Esophagus (tissue), 2 donors: ENCODE measurements around the gene PIP5K1C. TPM values are rescaled to one million over a fixed set of nuclear protein-coding genes. Genes with fewer than 3 reads are reported as not detected.

Source experiments
- H3K27ac ChIP-seq, 2 donors: one replicate each; pipeline ENCODE4 v1.5.1; 2013; ENCODE audit warnings: low read depth in 2 of 2, mild to moderate bottlenecking in 2 of 2, inconsistent platforms in 1 of 2, low read length in 1 of 2, moderate library complexity in 1 of 2
- H3K27me3 ChIP-seq, 2 donors: one replicate each; pipeline ENCODE4 v1.6.1; 2013; ENCODE audit warnings: low read length in 2 of 2, control low read depth in 1 of 2, mild to moderate bottlenecking in 1 of 2; ENCODE audit not compliant: insufficient read depth in 2 of 2, control insufficient read depth in 1 of 2
- H3K36me3 ChIP-seq, 2 donors: one replicate each; pipeline ENCODE4 v1.6.1; 2013; ENCODE audit warnings: low read length in 1 of 2; ENCODE audit not compliant: control insufficient read depth in 2 of 2, insufficient read depth in 2 of 2
- H3K4me1 ChIP-seq, 2 donors: one replicate each; pipeline ENCODE4 v1.6.1; 2013; ENCODE audit warnings: low read length in 1 of 2; ENCODE audit not compliant: control insufficient read depth in 2 of 2, insufficient read depth in 2 of 2
- H3K4me3 ChIP-seq, 2 donors: one replicate each; pipeline ENCODE4 v1.5.1; 2013; ENCODE audit warnings: low read length in 2 of 2, mild to moderate bottlenecking in 2 of 2, low read depth in 1 of 2, moderate library complexity in 1 of 2
- H3K9me3 ChIP-seq, 2 donors: one replicate each; pipeline ENCODE4 v1.6.1; 2013; ENCODE audit warnings: mild to moderate bottlenecking in 2 of 2, low read depth in 1 of 2, low read length in 1 of 2, moderate library complexity in 1 of 2; ENCODE audit not compliant: control insufficient read depth in 2 of 2, insufficient read depth in 1 of 2
- WGBS, 2 donors: extraction: QIAGEN DNeasy Blood & Tissue Kit; methylation state at CpG; one replicate each; pipeline ENCODE4 v1.1.7; 2013; 5-methylcytosine and 5-hydroxymethylcytosine counted together
- polyA plus RNA-seq, 2 donors: library from polyadenylated mRNA; stranded (reverse); fragments of 200-250 nt; gene quantifications; one replicate each; pipeline ENCODE4 v1.2.3, GENCODE V29; 2013
- donor health status: healthy with polysubstance abuse.
- donor health status: Bipolar disorder and iron deficiency.

The PIP5K1C gene
- polyA plus RNA-seq, 2 donors = 10.4 to 18.1 TPM

- Histone ChIP-seq H3K4me3 (no peak overlapping the region), H3K9me3 (no peaks in the 10 kb centered on the region), H3K36me3 (peaks cover 0 to 24% of the 10 kb centered on the region in 2 donors), H3K27me3 (no peaks in the 10 kb centered on the region), H3K4me1 (peaks cover 8 to 10% of the 10 kb centered on the region in 2 donors), H3K27ac (peak overlapping the region in 1 of 2 donors; percentile 53)
- WGBS, 2 donors = 57 to 63% methylated on average over 3 of the region's 3 CpGs
Measured at GRCh38 chr19:3608079-3608641, 92.1 kb downstream of the PIP5K1C start.

- Histone ChIP-seq H3K36me3 (peaks cover 0 to 20% of the 10 kb centered on the region in 2 donors), H3K27me3 (no peaks in the 10 kb centered on the region), H3K27ac (peak overlapping the region; percentile 53 to 57), H3K4me1 (peaks cover 8 to 10% of the 10 kb centered on the region in 2 donors), H3K9me3 (no peaks in the 10 kb centered on the region), H3K4me3 (peak overlapping the region in 1 of 2 donors; percentile 38)
- 24 to 33% methylated on average over 22 of the region's 22 CpGs for WGBS, 2 donors
Measured at GRCh38 chr19:3607303-3608078, 92.8 kb downstream of the PIP5K1C start.

- H3K36me3 ChIP-seq = peaks cover 0 to 12% of the 10 kb centered on the region in 2 donors
- H3K27me3 ChIP-seq = no peaks in the 10 kb centered on the region
- peak within 1 kb of the TSS; percentile 38 to 43 for H3K4me3 ChIP-seq
- peaks cover 8 to 10% of the 10 kb centered on the region in 2 donors for H3K4me1 ChIP-seq
- no peaks in the 10 kb centered on the region for H3K9me3 ChIP-seq
- peak within 1 kb of the TSS; percentile 57 to 68 for H3K27ac ChIP-seq
- 4% methylated on average over 46 of the region's 46 CpGs for WGBS, 2 donors
Measured at GRCh38 chr19:3606690-3607289, 93.5 kb downstream of the PIP5K1C start, which contains the start of gene TBXA2R. Gene TBXA2R (minus strand): TSS chr19:3606875. CDS start chr19:3600634, 6,241 bp downstream.

- 3 to 7% methylated on average over 35 of the region's 35 CpGs for WGBS, 2 donors
- Histone ChIP-seq H3K27ac (peak overlapping the region; percentile 57 to 68), H3K36me3 (peaks cover 0 to 7% of the 10 kb centered on the region in 2 donors), H3K4me3 (peak overlapping the region; percentile 38 to 43), H3K9me3 (no peaks in the 10 kb centered on the region), H3K27me3 (no peaks in the 10 kb centered on the region), H3K4me1 (peaks cover 8 to 10% of the 10 kb centered on the region in 2 donors)
Measured at GRCh38 chr19:3606174-3606689, 94.0 kb downstream of the PIP5K1C start.

GRCh38 chr19:3605770-3606169 lies 94.5 kb downstream of the PIP5K1C start:
- H3K27ac ChIP-seq = no peak overlapping the region
- peak overlapping the region in 1 of 2 donors; percentile 38 for H3K4me3 ChIP-seq
- H3K4me1 ChIP-seq = peaks cover 8 to 10% of the 10 kb centered on the region in 2 donors
- no peaks in the 10 kb centered on the region for H3K9me3 ChIP-seq
- peaks cover 0 to 3% of the 10 kb centered on the region in 2 donors for H3K36me3 ChIP-seq
- 31 to 41% methylated on average over 5 of the region's 5 CpGs for WGBS, 2 donors
- no peaks in the 10 kb centered on the region for H3K27me3 ChIP-seq

- Histone ChIP-seq H3K9me3 (no peaks in the 10 kb centered on the region), H3K36me3 (peaks cover 0 to 3% of the 10 kb centered on the region in 2 donors), H3K27me3 (no peaks in the 10 kb centered on the region), H3K4me1 (peaks cover 8 to 10% of the 10 kb centered on the region in 2 donors), H3K4me3 (no peak overlapping the region), H3K27ac (no peak overlapping the region)
- 60 to 65% methylated on average over 3 of the region's 3 CpGs for WGBS, 2 donors
Measured at GRCh38 chr19:3605361-3605760, 94.9 kb downstream of the PIP5K1C start.

- H3K4me3 ChIP-seq = no peak overlapping the region
- H3K4me1 ChIP-seq = peaks cover 6 to 10% of the 10 kb centered on the region in 2 donors
- 55 to 63% methylated on average over 11 of the region's 11 CpGs for WGBS, 2 donors
- no peaks in the 10 kb centered on the region for H3K9me3 ChIP-seq
- no peaks in the 10 kb centered on the region for H3K36me3 ChIP-seq
- no peaks in the 10 kb centered on the region for H3K27me3 ChIP-seq
- peak overlapping the region in 1 of 2 donors; percentile 21 for H3K27ac ChIP-seq
Measured at GRCh38 chr19:3604987-3605343, 95.3 kb downstream of the PIP5K1C start.

GRCh38 chr19:3604227-3604986 lies 95.9 kb downstream of the PIP5K1C start:
- Histone ChIP-seq H3K27me3 (no peaks in the 10 kb centered on the region), H3K4me3 (no peak overlapping the region), H3K4me1 (peaks cover 6 to 10% of the 10 kb centered on the region in 2 donors), H3K27ac (peak overlapping the region; percentile 21 to 27), H3K9me3 (no peaks in the 10 kb centered on the region), H3K36me3 (no peaks in the 10 kb centered on the region)
- WGBS, 2 donors = 63 to 76% methylated on average over 24 to 27 of the region's 27 CpGs
